CD1c-positive myeloid dendritic cell (primary cell): ENCODE data around the gene ERC1.

Experiments used
- DNase-seq: peaks from one replicate; pipeline ENCODE4 v3.0.0-alpha.2; 2016; ENCODE audit errors: extremely low spot score

Gene ERC1

DNA sequence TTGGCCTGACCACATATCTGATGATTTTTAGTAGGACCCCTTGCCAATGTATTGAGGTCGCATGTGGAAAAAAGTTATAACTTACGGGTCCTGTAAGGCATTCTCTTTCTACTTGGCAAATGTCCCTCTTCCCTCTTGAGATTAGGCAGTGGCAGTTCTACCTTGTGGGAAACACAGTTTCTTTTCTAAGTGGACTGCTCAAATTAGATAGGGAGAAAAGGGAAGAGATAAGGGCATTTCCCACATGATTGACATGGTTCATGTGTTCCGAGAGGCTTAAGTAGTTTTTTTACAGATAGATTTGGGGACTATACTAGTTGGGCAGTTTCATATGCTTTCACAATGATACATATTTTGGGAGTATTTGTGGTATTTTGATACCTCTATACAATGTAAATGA is 448.7 kb downstream of the ERC1 start:
- DNase-seq: no peak

DNA sequence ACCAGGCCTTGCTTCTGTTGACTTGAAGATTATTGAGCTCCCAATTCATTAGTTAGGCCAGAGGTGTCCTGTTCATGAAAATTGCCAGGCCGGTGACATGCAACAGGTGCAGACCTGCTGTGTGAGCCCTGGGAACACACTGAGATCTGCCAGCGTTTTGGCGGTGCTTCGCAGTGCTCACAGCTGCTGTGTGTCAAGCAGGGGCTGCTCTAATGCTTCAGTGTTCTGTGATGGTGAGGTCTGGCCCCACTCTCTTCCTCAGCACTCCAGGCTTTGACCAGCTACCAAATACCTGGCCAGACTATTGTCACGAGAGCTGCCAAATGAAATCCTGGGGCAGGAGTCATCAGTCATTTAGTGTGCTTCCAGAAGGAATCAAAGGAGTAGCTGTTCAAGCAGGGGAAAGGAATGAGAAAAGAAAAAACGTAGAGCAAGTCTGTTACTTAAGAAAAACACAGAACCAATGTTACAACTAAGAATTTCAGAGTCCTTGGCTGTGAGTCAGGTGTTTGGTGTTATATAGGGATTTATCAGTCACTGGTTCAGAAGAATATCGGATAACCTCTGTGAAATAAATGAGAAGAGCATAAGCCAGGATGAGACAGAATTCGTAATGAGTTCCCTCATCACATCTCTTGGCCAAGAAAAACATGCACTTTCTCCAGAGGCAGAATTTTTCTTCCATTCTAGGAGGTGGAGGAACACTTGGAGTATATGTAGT is 452.6 kb downstream of the ERC1 start:
- DNase-seq: no peak

- no peak for DNase-seq
Measured at GRCh38 chr12:1444142-1444516, 453.1 kb downstream of the ERC1 start.

- no peak for DNase-seq
Measured at GRCh38 chr12:1445807-1446206, 454.8 kb downstream of the ERC1 start.

GRCh38 chr12:1448336-1448735 is 457.3 kb downstream of the ERC1 start:
- DNase-seq: no peak

DNA sequence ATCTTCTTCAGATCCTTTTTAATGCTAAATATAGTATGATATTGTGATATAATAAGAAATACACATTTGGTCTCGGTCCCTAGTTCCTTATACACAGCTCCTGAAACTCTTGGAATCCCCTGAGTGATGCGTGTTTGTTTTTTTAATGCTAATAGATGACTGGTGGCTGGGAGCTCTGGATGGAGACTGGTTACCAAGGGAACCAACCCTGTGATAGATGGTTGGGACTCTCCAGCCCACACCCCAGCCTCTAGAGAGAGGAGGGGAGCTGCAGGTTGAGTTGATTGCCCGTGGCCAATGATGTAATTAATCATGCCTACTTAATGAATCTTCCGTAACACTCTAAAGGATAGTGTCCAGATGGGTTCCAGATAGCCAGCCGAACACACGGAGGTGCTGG is 462.8 kb downstream of the ERC1 start:
- no peak for DNase-seq

DNA sequence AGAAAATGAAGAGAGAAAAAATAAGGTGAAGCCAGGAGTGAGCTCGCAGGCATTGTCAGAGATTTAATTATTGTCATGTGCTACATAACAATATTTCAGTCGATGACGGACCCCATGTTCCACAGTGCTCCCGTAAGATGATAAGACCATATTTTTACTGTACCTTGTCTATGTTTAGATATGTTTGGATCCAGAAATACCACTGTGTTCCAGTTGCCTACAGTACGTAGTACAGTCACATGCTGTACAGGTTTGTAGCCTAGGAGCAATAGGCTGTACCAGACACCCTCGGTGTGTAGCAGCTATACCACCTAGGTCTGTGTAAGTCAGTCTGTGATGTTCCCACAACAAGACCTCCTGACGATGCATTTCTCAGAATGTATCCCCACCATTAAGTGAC is 465.9 kb downstream of the ERC1 start:
- no peak for DNase-seq

GRCh38 chr12:1457901-1458300 is 466.9 kb downstream of the ERC1 start:
- no peak for DNase-seq

DNA sequence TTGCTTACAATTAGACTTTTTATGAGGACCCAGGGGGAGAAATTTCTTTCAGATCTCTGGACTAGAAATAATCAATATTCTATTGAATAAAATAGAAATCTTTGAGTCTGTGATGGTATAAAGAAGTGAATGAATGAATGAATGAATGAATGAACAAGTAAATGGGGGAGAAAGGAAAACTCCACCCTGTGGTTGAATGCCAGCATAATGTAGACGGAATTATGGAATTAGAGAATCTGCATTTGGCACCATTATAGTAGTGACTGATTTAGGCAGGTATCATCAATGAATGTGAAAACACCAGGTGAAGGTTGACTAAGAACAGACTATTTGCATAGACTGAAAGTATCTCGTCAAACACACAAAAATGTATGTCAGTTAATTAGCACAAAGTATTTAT is 468.3 kb downstream of the ERC1 start:
- no peak for DNase-seq

GRCh38 chr12:1463073-1463905 is 472.3 kb downstream of the ERC1 start:
- no peak for DNase-seq

DNA sequence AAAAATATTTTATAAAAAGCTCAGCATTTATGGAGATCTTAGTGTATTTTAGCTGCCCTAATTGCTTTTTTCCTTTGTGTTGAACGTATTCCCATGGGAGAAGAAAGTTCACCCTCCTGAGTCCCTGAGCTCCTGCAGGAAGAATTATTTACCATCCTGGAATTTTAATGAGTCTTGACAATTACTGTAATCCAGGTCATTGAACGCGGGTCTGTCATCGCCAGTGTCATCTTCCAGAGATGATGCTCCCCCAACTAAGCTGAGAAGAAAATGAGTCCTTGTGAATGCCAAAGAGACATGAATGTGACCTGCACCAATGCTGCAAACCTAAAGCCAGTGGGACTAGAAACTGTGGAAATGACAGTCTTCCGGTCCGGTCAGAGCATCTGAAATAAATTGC is 473.9 kb downstream of the ERC1 start:
- no peak for DNase-seq

DNA sequence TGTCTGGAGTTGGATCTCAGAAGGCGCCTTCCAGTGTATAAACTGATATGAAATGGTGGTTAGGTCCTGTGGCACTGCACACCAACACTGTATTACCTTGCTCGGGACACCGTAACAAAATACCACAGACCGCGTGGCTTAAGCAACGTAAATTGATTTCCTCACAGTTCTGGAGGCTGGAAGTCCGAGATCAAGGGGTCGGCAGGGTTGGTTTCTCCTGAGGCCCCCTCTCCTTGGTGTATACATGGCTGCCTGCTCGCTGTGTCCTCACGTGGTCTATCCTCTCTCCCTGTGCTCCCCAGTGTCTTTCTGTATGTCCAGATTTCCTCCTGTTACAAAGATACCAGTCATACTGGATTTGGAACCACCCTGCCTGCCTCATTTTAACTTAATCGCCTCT is 475.0 kb downstream of the ERC1 start:
- no peak for DNase-seq

GRCh38 chr12:1466481-1467154 is 475.6 kb downstream of the ERC1 start:
- DNase-seq: no peak

DNA sequence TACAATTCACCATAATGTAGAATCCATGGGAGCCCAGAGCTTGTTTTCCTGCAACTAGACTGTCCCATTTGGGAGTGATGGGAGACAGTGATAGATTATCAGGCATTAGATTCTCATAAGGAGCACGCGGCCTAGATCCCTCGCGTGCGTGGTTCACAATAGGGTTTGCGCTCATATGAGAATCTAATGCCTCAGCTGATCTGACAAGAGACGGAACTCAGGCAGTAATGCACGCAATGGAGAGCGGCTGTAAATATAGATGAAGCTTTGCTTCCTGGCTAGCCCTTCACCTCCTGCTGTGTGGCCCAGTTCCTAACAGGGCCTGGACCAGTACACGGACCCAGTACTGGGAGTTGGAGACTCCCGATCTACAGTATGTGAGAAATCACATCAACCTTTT is 476.7 kb downstream of the ERC1 start:
- no peak for DNase-seq

GRCh38 chr12:1469070-1469469 is 478.0 kb downstream of the ERC1 start:
- no peak for DNase-seq

GRCh38 chr12:1470051-1470450 is 479.0 kb downstream of the ERC1 start:
- no peak for DNase-seq

- no peak for DNase-seq
Measured at GRCh38 chr12:1471224-1471623, 480.2 kb downstream of the ERC1 start.

DNA sequence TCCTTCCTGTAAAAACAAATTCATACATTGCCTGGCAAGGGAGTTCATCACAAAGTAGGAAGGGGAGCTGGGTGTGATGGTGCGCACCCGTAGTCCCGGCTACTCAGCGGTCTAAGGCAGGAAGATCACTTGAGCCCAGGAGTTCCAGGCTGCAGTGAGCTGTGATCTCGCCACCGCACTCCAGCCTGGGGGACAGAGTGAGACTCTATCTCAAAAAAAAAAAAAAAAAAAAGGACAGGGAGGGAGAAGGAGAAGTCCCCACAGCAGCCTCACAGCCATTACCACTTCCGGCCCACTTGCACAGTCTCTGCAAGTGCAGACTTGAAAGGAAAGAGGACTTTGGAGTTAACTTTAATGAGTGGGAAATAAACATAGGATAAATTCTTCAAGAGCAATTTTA is 482.4 kb downstream of the ERC1 start:
- DNase-seq: peak; percentile 15

DNA sequence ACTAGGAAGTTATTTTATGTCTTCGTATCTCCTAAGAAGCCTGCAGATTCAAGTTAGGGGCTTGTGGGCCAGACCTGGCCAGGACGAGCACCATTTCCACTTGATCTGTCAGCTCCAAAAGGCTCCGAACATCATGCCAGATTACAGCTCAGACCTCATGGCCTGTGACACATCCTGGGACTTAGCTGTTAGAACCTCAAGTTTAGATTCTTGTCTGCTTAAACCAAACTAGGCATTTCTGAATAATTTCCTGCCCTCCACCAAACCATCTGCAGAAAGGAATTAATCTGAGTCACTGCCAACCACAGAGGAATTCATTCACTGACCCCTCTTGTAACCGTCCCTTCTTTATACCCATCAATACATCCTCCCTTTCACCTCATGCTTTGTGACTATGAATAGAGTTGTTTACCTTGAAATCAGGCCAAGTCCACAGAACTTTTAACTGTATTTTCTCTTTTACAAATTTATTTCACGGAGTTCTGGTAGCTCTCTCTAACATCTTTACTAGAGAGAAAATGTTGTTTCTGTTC is 483.1 kb downstream of the ERC1 start:
- DNase-seq: no peak

GRCh38 chr12:1474574-1475153 is 483.6 kb downstream of the ERC1 start:
- DNase-seq: no peak

- DNase-seq: no peak
Measured at GRCh38 chr12:1479645-1480044, 488.6 kb downstream of the ERC1 start.

DNA sequence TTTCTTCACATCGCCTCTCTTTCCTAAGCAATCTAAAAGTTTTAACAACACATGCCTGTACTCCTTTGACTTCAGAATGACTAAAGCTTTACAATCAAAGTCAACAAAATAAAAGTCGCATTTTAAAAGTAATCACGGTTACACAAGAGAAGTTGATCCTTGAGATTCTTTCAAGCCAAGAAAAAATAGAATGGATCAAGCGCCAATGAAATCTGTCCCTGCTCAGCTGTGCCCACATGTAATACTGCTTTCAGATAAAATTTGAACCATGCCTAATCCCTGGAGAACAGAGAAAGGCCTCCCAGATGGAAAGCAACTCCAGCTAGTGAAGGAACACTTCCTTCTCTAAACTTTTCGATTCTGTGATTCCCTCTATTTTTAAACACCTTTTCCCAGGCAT is 490.3 kb downstream of the ERC1 start:
- DNase-seq: no peak
